Measurements from ENCODE around the gene CCNL2. TPM values are rescaled to one million over a fixed set of nuclear protein-coding genes. Genes with fewer than 3 reads are reported as not detected.

Gene CCNL2
- total and polyA plus RNA-seq, 12 donors, result 38.5 to 243 (median 48.0) TPM

GRCh38 chr1:1347026-1347595 lies 52.0 kb downstream of the CCNL2 start:
- no peak for DNase-seq
- peaks cover 0 to 1% (median 0%) of the 10 kb centered on the region in 9 donors for H3K36me3 ChIP-seq
- peak overlapping the region in 9 of 10 donors; percentile 51 to 80 (median 73) for H3K4me3 ChIP-seq
- H3K27me3 ChIP-seq, result peaks cover 0 to 7% (median 0%) of the 10 kb centered on the region in 7 donors
- peaks cover 29 to 63% (median 55%) of the 10 kb centered on the region in 9 donors for H3K4me1 ChIP-seq
- no peak for ATAC-seq
- peak overlapping the region; percentile 3 to 87 (median 82) for H3K27ac ChIP-seq
- 90 to 92% methylated on average over 10 of the region's 10 CpGs for WGBS, 2 donors
- intact Hi-C loops (cut with DNase I), result loop anchor here in 2 of 10 donors (5.0 kb wide), 1 partner anchor 40 kb away; the partner anchor contains the start of genes ACAP3 (in 2 of the 2) and PUSL1 (in 2 of the 2)
- TF ChIP-seq CTCF (IDR thresholded peaks at IDR 0.05), result no peak
- H3K9me3 ChIP-seq, result no peaks in the 10 kb centered on the region

GRCh38 chr1:1346501-1346890 lies 52.6 kb downstream of the CCNL2 start:
- Histone ChIP-seq H3K4me3 (peak overlapping the region in 1 of 10 donors; percentile 2), H3K36me3 (peaks cover 0 to 7% (median 0%) of the 10 kb centered on the region in 9 donors), H3K4me1 (peaks cover 28 to 56% (median 49%) of the 10 kb centered on the region in 9 donors), H3K27ac (peak overlapping the region in 7 of 10 donors; percentile 0 to 85 (median 13)), H3K9me3 (no peaks in the 10 kb centered on the region), H3K27me3 (peaks cover 0 to under 1% (median 0%) of the 10 kb centered on the region in 7 donors)
- DNase-seq (no peak), ATAC-seq (no peak)
- no peak for TF ChIP-seq CTCF (IDR thresholded peaks at IDR 0.05)
- WGBS, 2 donors, result 91 to 94% methylated on average over 10 of the region's 10 CpGs
- intact Hi-C loops (cut with DNase I), result loop anchor here in 2 of 10 donors (5.0 kb wide), 1 partner anchor 39 kb away; the partner anchor contains the start of genes ACAP3 (in 2 of the 2) and PUSL1 (in 2 of the 2)

- WGBS, 2 donors, result 55 to 60% methylated on average over 12 of the region's 12 CpGs
- Histone ChIP-seq H3K4me3 (peak overlapping the region in 1 of 10 donors; percentile 2), H3K4me1 (peaks cover 27 to 54% (median 47%) of the 10 kb centered on the region in 9 donors), H3K36me3 (peaks cover 0 to 12% (median 0%) of the 10 kb centered on the region in 9 donors), H3K9me3 (no peaks in the 10 kb centered on the region), H3K27ac (peak overlapping the region in 9 of 10 donors; percentile 0 to 85 (median 13)), H3K27me3 (no peaks in the 10 kb centered on the region)
- ATAC-seq (peak in 5 of 8 donors; percentile 11 to 37 (median 18)), DNase-seq (peak in 1 of 2 donors; percentile 54)
- intact Hi-C loops (cut with DNase I), result loop anchor here in 2 of 10 donors (5.0 kb wide), 1 partner anchor 39 kb away; the partner anchor contains the start of genes ACAP3 (in 2 of the 2) and PUSL1 (in 2 of the 2)
- TF ChIP-seq CTCF (IDR thresholded peaks at IDR 0.05), result no peak
Measured at GRCh38 chr1:1345860-1346500, 53.2 kb downstream of the CCNL2 start.

- peak overlapping the region in 3 of 10 donors; percentile 7 to 40 (median 13) for H3K27ac ChIP-seq
- H3K27me3 ChIP-seq, result no peaks in the 10 kb centered on the region
- intact Hi-C loops (cut with DNase I), result loop anchor here in 2 of 10 donors (5.0 kb wide), 1 partner anchor 38 kb away; the partner anchor contains the start of genes ACAP3 (in 2 of the 2) and PUSL1 (in 2 of the 2)
- DNase-seq (no peak), ATAC-seq (no peak)
- H3K4me3 ChIP-seq, result no peak overlapping the region
- 78 to 81% methylated on average over 16 of the region's 16 CpGs for WGBS, 2 donors
- H3K36me3 ChIP-seq, result peaks cover 0 to 13% (median under 1%) of the 10 kb centered on the region in 9 donors
- TF ChIP-seq CTCF (IDR thresholded peaks at IDR 0.05), result no peak
- no peaks in the 10 kb centered on the region for H3K9me3 ChIP-seq
- peaks cover 27 to 54% (median 47%) of the 10 kb centered on the region in 9 donors for H3K4me1 ChIP-seq
Measured at GRCh38 chr1:1345384-1345783, 53.8 kb downstream of the CCNL2 start.
